ENCODE results near the gene EHD1. TPM values are rescaled to one million over a fixed set of nuclear protein-coding genes. Genes with fewer than 3 reads are reported as not detected.

Gene EHD1
- total and polyA plus RNA-seq, 7 experiments from 2014 or later = 102 to 263 (median 141) TPM

DNA sequence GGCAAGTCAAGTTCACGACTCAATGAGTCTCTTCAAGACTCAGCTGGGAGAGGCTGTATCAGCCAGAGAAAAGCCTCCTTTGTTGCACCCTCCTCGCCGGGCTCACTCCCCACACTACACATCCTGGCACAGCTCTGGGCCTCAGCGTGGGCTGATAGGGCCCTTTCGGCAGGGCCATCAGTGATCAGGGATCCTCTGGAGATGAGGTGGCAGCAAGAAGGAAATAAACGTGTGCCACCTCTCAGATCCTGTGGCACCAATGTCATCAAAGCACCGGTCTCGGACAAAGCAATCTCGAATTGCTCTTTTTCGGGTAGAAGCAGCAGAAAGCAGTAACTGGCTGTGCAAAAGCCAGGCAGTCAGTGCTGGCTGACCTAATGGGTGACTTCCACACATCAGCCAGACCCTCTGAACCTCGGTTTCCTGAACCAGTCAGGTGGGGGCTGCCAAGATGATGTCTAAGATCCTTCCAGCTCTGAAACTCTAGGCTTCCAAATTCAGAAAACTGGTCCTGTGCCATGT lies 2.1 kb downstream of the EHD1 start:
- Mint-ChIP-seq H3K4me1 (peaks cover 60 to 82% (median 73%) of the 10 kb centered on the region in 7 donors), H3K9me3 (peaks cover 0 to 3% (median 0%) of the 10 kb centered on the region in 11 donors), H3K36me3 (peaks cover 1 to 36% (median 25%) of the 10 kb centered on the region in 5 donors), H3K27me3 (no peaks in the 10 kb centered on the region), H3K27ac (peak overlapping the region; percentile 84 to 95 (median 93)), H3K4me3 (peak overlapping the region; percentile 95 to 99 (median 98))
- peaks cover 63 to 66% of the 10 kb centered on the region in 2 donors for H3K4me1 ChIP-seq (ENCODE audit: control insufficient read depth in 2 of 2, insufficient read depth in 2 of 2, low read length in 2 of 2)
- peaks cover 12 to 40% (median 17%) of the 10 kb centered on the region in 3 experiments for H3K36me3 ChIP-seq (ENCODE audit: control insufficient read depth in 2 of 3, insufficient read depth in 3 of 3, low read length in 3 of 3)
- H3K4me3 ChIP-seq (ENCODE audit: low read length) = peak overlapping the region; percentile 100
- intact Hi-C loops (cut with micrococcal nuclease) = loop anchor here in 1 of 2 donors (5.0 kb wide), 1 partner anchor 74 kb away; the partner anchor contains the start of gene MAP4K2
- no peaks in the 10 kb centered on the region for H3K9me3 ChIP-seq (ENCODE audit: control insufficient read depth in 2 of 3, low read length in 3 of 3)
- peak overlapping the region; percentile 80 for H3K27ac ChIP-seq (ENCODE audit: low read depth, low read length)
- POLR2A ChIA-PET = interaction anchor here (0.7 to 26.0 kb wide), 9 partner anchors 9 to 623 kb away, joined by 3 to 1324 read pairs (median 4); partner anchors contain the start of genes CDC42BPG, MALAT1 and RASGRP2
- no peaks in the 10 kb centered on the region for H3K27me3 ChIP-seq (ENCODE audit: control insufficient read depth in 2 of 2, insufficient read depth in 2 of 2, low read length in 2 of 2)
- no peak for ATAC-seq
- peak in 1 of 9 donors; percentile 13 for DNase-seq
- CTCF ChIA-PET = interaction anchor here (0.6 to 30.3 kb wide), 3 partner anchors 17 to 154 kb away, joined by 3 to 945 read pairs (median 4); partner anchors contain the start of gene CDC42BPG

DNA sequence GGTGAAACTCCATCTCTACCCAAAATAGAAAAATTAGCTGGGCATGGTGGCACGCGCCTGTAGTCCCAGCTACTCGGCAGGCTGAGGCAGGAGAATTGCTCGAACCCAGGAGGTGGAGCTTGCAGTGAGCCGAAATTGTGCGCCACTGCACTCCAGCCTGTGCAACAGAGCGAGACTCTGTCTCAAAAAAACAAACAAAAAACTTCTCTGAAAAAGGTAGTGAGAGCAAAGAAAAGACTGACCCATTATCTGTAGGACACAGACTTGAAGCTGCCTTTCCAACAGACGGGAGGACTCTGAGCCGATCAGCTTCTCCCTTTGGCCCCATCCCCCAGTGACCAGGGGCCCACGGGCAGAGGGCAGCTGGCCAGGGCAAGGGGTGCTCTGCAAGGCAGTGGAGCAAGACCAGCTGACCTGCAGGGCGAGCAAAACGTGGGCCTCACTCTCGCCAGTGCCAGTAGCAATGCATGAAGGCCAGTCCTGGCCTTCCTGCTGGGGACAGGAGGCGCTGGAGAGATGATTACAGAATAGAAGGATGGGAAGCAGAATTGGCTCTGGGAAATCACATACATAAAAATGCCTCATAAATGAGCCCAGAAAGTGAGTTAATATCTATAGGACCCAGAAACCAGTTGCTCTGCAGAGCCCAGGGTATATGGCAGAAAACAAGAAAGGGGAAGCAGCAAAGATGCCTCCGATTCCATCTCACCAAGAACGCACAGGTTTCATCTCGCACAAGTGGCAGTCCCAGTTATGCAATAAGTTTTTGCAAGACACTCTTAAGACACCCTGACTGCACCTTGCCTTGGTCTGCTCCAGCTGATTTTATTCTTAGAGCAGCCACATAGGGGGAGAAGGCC lies 2.8 kb downstream of the EHD1 start:
- intact Hi-C loops (cut with micrococcal nuclease) = loop anchor here in 1 of 2 donors (5.0 kb wide), 1 partner anchor 73 kb away; the partner anchor contains the start of gene MAP4K2

DNA sequence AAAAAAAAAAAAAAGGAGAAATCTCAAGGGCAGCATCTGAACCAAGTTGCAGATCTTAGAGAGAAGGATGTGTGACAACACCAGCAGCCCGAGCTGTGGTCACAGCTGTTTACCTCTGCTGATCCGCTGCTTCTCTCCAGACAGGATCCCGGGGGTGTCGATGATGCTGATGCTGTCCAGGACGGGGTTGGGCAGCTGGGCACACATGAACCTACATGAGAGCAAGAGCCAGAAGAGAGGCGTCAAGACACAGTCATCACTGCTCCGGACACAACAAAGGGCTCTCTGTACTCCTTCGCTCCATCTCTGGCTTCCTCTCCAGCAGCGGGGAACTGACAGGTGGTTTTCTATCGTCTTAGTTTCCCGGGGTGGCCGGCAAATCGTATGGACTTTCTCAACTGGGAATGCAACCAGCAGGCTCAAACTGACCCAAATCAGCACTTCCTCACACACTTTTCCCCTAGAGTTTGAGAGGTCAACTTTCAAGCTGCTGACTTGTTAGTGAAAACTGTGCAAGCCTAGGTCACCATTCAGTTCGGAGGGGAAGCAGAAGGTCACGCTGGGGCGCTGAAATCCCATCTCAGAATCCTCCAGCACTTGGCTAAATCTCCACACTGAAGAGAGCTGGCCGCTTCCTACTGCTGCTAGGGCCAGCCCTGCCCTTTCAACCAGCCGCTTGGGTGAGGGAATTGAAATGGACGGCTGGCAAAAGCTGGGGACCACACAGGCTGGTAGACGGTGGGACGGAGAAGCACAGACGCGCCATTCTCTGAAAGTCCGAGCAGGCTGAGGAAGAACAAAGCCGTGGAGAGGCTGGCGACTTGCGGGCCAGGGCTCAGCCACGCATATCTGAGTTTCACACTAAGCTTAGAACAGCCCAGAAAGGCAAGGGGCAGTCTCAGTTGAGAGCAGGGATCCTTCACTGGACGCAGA lies 3.8 kb downstream of the EHD1 start:
- peaks cover 12 to 50% (median 17%) of the 10 kb centered on the region in 3 experiments for H3K36me3 ChIP-seq (ENCODE audit: control insufficient read depth in 2 of 3, insufficient read depth in 3 of 3, low read length in 3 of 3)
- ATAC-seq (no peak), DNase-seq (peak in 1 of 9 donors; percentile 38)
- Mint-ChIP-seq H3K27me3 (no peaks in the 10 kb centered on the region), H3K27ac (peak overlapping the region; percentile 48 to 95 (median 91)), H3K36me3 (peaks cover 3 to 38% (median 27%) of the 10 kb centered on the region in 5 donors), H3K4me3 (peak overlapping the region; percentile 95 to 99 (median 98)), H3K9me3 (peaks cover 0 to 3% (median 0%) of the 10 kb centered on the region in 11 donors), H3K4me1 (peaks cover 54 to 81% (median 68%) of the 10 kb centered on the region in 7 donors)
- ChIA-PET POLR2A (interaction anchor here (0.6 to 26.0 kb wide), 7 partner anchors 11 to 1310 kb away, joined by 3 to 1324 read pairs (median 4); partner anchors contain the start of genes CDC42BPG, MEN1 and SF1), CTCF (interaction anchor here (1.8 to 30.3 kb wide), 2 partner anchors 14 to 18 kb away, joined by 6 to 945 read pairs; partner anchors contain the start of gene CDC42BPG)
- no peaks in the 10 kb centered on the region for H3K27me3 ChIP-seq (ENCODE audit: control insufficient read depth in 2 of 2, insufficient read depth in 2 of 2, low read length in 2 of 2)
- intact Hi-C loops (cut with micrococcal nuclease) = loop anchor here in 1 of 2 donors (5.0 kb wide), 1 partner anchor 72 kb away; the partner anchor contains the start of gene MAP4K2
- peak overlapping the region; percentile 100 for H3K4me3 ChIP-seq (ENCODE audit: low read length)
- H3K9me3 ChIP-seq (ENCODE audit: control insufficient read depth in 2 of 3, low read length in 3 of 3) = no peaks in the 10 kb centered on the region
- peaks cover 64 to 68% of the 10 kb centered on the region in 2 donors for H3K4me1 ChIP-seq (ENCODE audit: control insufficient read depth in 2 of 2, insufficient read depth in 2 of 2, low read length in 2 of 2)
- peak overlapping the region; percentile 49 for H3K27ac ChIP-seq (ENCODE audit: low read depth, low read length)

More for the DNA sequence above, 2.8 kb downstream of the EHD1 start:
- H3K36me3 ChIP-seq (ENCODE audit: control insufficient read depth in 2 of 3, insufficient read depth in 3 of 3, low read length in 3 of 3) = peaks cover 12 to 46% (median 17%) of the 10 kb centered on the region in 3 experiments
- H3K27me3 ChIP-seq (ENCODE audit: control insufficient read depth in 2 of 2, insufficient read depth in 2 of 2, low read length in 2 of 2) = no peaks in the 10 kb centered on the region
- ATAC-seq (no peak), DNase-seq (no peak)
- ChIA-PET POLR2A (interaction anchor here (0.5 to 26.0 kb wide), 14 partner anchors 9 to 623 kb away, joined by 3 to 1324 read pairs (median 4); partner anchors contain the start of genes CDC42BPG, MALAT1, MEN1 and RASGRP2), CTCF (interaction anchor here (0.6 to 30.3 kb wide), 3 partner anchors 13 to 155 kb away, joined by 4 to 945 read pairs (median 6); partner anchors contain the start of gene CDC42BPG)
- H3K9me3 ChIP-seq (ENCODE audit: control insufficient read depth in 2 of 3, low read length in 3 of 3) = no peaks in the 10 kb centered on the region
- peak overlapping the region; percentile 84 to 95 (median 93) for H3K27ac Mint-ChIP-seq
- peak overlapping the region; percentile 80 for H3K27ac ChIP-seq (ENCODE audit: low read depth, low read length)
- no peaks in the 10 kb centered on the region for H3K27me3 Mint-ChIP-seq
- peak overlapping the region; percentile 100 for H3K4me3 ChIP-seq (ENCODE audit: low read length)
- H3K4me1 Mint-ChIP-seq = peaks cover 58 to 82% (median 72%) of the 10 kb centered on the region in 7 donors
- peaks cover 0 to 3% (median 0%) of the 10 kb centered on the region in 11 donors for H3K9me3 Mint-ChIP-seq
- H3K36me3 Mint-ChIP-seq = peaks cover 3 to 38% (median 27%) of the 10 kb centered on the region in 5 donors
- H3K4me1 ChIP-seq (ENCODE audit: control insufficient read depth in 2 of 2, insufficient read depth in 2 of 2, low read length in 2 of 2) = peaks cover 64 to 68% of the 10 kb centered on the region in 2 donors
- peak overlapping the region; percentile 95 to 99 (median 98) for H3K4me3 Mint-ChIP-seq

GRCh38 chr11:64872790-64873488 lies 5.5 kb downstream of the EHD1 start:
- no peaks in the 10 kb centered on the region for H3K9me3 ChIP-seq (ENCODE audit: control insufficient read depth in 2 of 3, low read length in 3 of 3)
- ATAC-seq = no peak
- Mint-ChIP-seq H3K27ac (peak overlapping the region; percentile 3 to 94 (median 76)), H3K4me1 (peaks cover 63 to 89% (median 77%) of the 10 kb centered on the region in 7 donors), H3K9me3 (peaks cover 0 to 3% (median 0%) of the 10 kb centered on the region in 11 donors), H3K27me3 (no peaks in the 10 kb centered on the region), H3K36me3 (peaks cover 3 to 46% (median 32%) of the 10 kb centered on the region in 5 donors), H3K4me3 (peak overlapping the region; percentile 31 to 86 (median 68))
- ChIA-PET CTCF (interaction anchor here (0.7 to 30.3 kb wide), 3 partner anchors 17 to 21 kb away, joined by 3 to 945 read pairs (median 13); partner anchors contain the start of gene CDC42BPG), POLR2A (interaction anchor here (0.6 to 26.0 kb wide), 9 partner anchors 8 to 703 kb away, joined by 3 to 1324 read pairs (median 4); partner anchors contain the start of genes CDC42BPG and ZNHIT2)
- H3K27ac ChIP-seq (ENCODE audit: low read depth, low read length) = peak overlapping the region; percentile 57
- no peaks in the 10 kb centered on the region for H3K27me3 ChIP-seq (ENCODE audit: control insufficient read depth in 2 of 2, insufficient read depth in 2 of 2, low read length in 2 of 2)
- peaks cover 74 to 77% of the 10 kb centered on the region in 2 donors for H3K4me1 ChIP-seq (ENCODE audit: control insufficient read depth in 2 of 2, insufficient read depth in 2 of 2, low read length in 2 of 2)
- peak in 1 of 9 donors; percentile 22 for DNase-seq
- peaks cover 12 to 53% (median 17%) of the 10 kb centered on the region in 3 experiments for H3K36me3 ChIP-seq (ENCODE audit: control insufficient read depth in 2 of 3, insufficient read depth in 3 of 3, low read length in 3 of 3)
- H3K4me3 ChIP-seq (ENCODE audit: low read length) = peak overlapping the region; percentile 24
- intact Hi-C loops (cut with micrococcal nuclease) = no loop called here

- no peaks in the 10 kb centered on the region for H3K9me3 ChIP-seq (ENCODE audit: control insufficient read depth in 2 of 3, low read length in 3 of 3)
- peak overlapping the region; percentile 44 for H3K4me3 ChIP-seq (ENCODE audit: low read length)
- H3K27me3 Mint-ChIP-seq = no peaks in the 10 kb centered on the region
- ATAC-seq (no peak), DNase-seq (no peak)
- peak overlapping the region; percentile 67 for H3K27ac ChIP-seq (ENCODE audit: low read depth, low read length)
- H3K4me3 Mint-ChIP-seq = peak overlapping the region; percentile 74 to 86 (median 80)
- POLR2A ChIA-PET = interaction anchor here (1.6 to 26.0 kb wide), 2 partner anchors 9 to 15 kb away, joined by 6 to 1324 read pairs; partner anchors contain the start of gene CDC42BPG
- H3K36me3 Mint-ChIP-seq = peaks cover 3 to 46% (median 24%) of the 10 kb centered on the region in 5 donors
- H3K27me3 ChIP-seq (ENCODE audit: control insufficient read depth in 2 of 2, insufficient read depth in 2 of 2, low read length in 2 of 2) = no peaks in the 10 kb centered on the region
- CTCF ChIA-PET = interaction anchor here (30.3 kb wide), 1 partner anchor 15 kb away, joined by 945 read pairs; the partner anchor contains the start of gene CDC42BPG
- peaks cover 12 to 52% (median 17%) of the 10 kb centered on the region in 3 experiments for H3K36me3 ChIP-seq (ENCODE audit: control insufficient read depth in 2 of 3, insufficient read depth in 3 of 3, low read length in 3 of 3)
- intact Hi-C loops (cut with micrococcal nuclease) = no loop called here
- H3K9me3 Mint-ChIP-seq = no peaks in the 10 kb centered on the region
- H3K27ac Mint-ChIP-seq = peak overlapping the region; percentile 77 to 94 (median 91)
- peaks cover 78 to 88% of the 10 kb centered on the region in 2 donors for H3K4me1 ChIP-seq (ENCODE audit: control insufficient read depth in 2 of 2, insufficient read depth in 2 of 2, low read length in 2 of 2)
- peaks cover 70 to 92% (median 78%) of the 10 kb centered on the region in 7 donors for H3K4me1 Mint-ChIP-seq
These were observed 6.9 kb downstream of the EHD1 start for GRCh38 chr11:64871492-64871891.
